PC-9 (cell line): ENCODE results near the gene C13orf46.
"Not testable (repeated sequence)": the region's sequence is repeated elsewhere in the genome, so short reads cannot be mapped to it uniquely, and the experiment has no call there.

Experiments
- CTCF ChIP-seq: fragments of 200-600 bp; sonication (generic); conservative IDR thresholded peaks from 2 replicates; pipeline ENCODE4 v1.6.1; 2017; ENCODE audit warnings: mixed run types, antibody characterized with exemption, mild to moderate bottlenecking, moderate library complexity
- EZH2 ChIP-seq: fragments of 200-600 bp; sonication (generic); IDR thresholded peaks from 2 replicates; pipeline ENCODE4 v1.8.0; 2017; ENCODE audit warnings: antibody characterized with exemption, low read depth

- TF ChIP-seq EZH2, CTCF: not testable (repeated sequence)
These were observed 46.3 kb upstream of the C13orf46 start for GRCh38 chr13:114020134-114020533.
